K562 (cell line): ENCODE measurements around the gene BOD1L1. TPM values are rescaled to one million over a fixed set of nuclear protein-coding genes. Genes with fewer than 3 reads are reported as not detected.
A peak's percentile ranks its signal among the peaks of the same experiment; 100 is the strongest.

Source experiments
- ETS2 ChIP-seq: IDR thresholded peaks from 2 replicates; pipeline ENCODE4 v1.6.1; 2016; ENCODE audit warnings: borderline replicate concordance, missing genetic modification characterization, mild to moderate bottlenecking, moderate library complexity, missing compliant biosample characterization; ENCODE audit not compliant: poor library complexity, severe bottlenecking
- GABPB1 ChIP-seq: sonication (generic); formaldehyde crosslinking; IDR thresholded peaks from 2 replicates; pipeline ENCODE4 v1.8.0; 2022; ENCODE audit warnings: mild to moderate bottlenecking, missing genetic modification reagents
- HMGN3 ChIP-seq: IDR thresholded peaks from 2 replicates; pipeline ENCODE4 v1.6.1; 2011; ENCODE audit warnings: borderline replicate concordance, low read depth, mild to moderate bottlenecking, mixed read lengths, low read length; ENCODE audit not compliant: insufficient read length; ENCODE audit errors: extremely low read depth
- LEF1 ChIP-seq: fragments of 450-650 bp; IDR thresholded peaks from 2 replicates; pipeline ENCODE4 v1.6.1; 2016; ENCODE audit warnings: mild to moderate bottlenecking
- MEF2A ChIP-seq: IDR thresholded peaks from 2 replicates; pipeline ENCODE4 v1.6.1; 2011; ENCODE audit warnings: low read depth, mild to moderate bottlenecking, low read length, moderate library complexity; ENCODE audit not compliant: control insufficient read depth
- MTF1 ChIP-seq: fragments of 250-450 bp; sonication (Bioruptor Pico); IDR thresholded peaks from 2 replicates; pipeline ENCODE4 v1.9.0; 2021; ENCODE audit warnings: moderate library complexity, mild to moderate bottlenecking, inconsistent platforms, borderline replicate concordance
- NCOA6 ChIP-seq: fragments of 450-650 bp; IDR thresholded peaks from 2 replicates; pipeline ENCODE4 v1.6.1; 2017; ENCODE audit warnings: mild to moderate bottlenecking
- NONO ChIP-seq, 2 experiments: fragments of 200-400 bp in 1 of 2; fragments of 450-650 bp in 1 of 2; formaldehyde crosslinking in 1 of 2; IDR thresholded peaks; 2 replicates each; pipeline ENCODE4 v1.6.1; 2017; ENCODE audit warnings: low read depth in 2 of 2, mild to moderate bottlenecking in 2 of 2, moderate library complexity in 2 of 2, low read length in 1 of 2
- PML ChIP-seq: IDR thresholded peaks from 2 replicates; pipeline ENCODE4 v1.6.1; 2012; ENCODE audit warnings: low read length, inconsistent platforms
- PURB ChIP-seq: sonication (generic); formaldehyde crosslinking; IDR thresholded peaks from 2 replicates; pipeline ENCODE4 v1.9.0; 2021; ENCODE audit warnings: low read depth, mild to moderate bottlenecking, missing genetic modification reagents
- RBM15 ChIP-seq: fragments of 200-400 bp; formaldehyde crosslinking; IDR thresholded peaks from 2 replicates; pipeline ENCODE4 v1.6.1; 2018; ENCODE audit warnings: mild to moderate bottlenecking, low read length, moderate library complexity; ENCODE audit not compliant: insufficient read depth
- SIN3A ChIP-seq, 2 experiments: fragments of 150-350 bp in 1 of 2; IDR thresholded peaks; 2 replicates each; pipeline ENCODE4 v1.6.1; 2011 to 2016; ENCODE audit warnings: borderline replicate concordance in 2 of 2, low read depth in 2 of 2, low read length in 2 of 2, mild to moderate bottlenecking in 2 of 2, moderate library complexity in 2 of 2; ENCODE audit not compliant: control insufficient read depth in 1 of 2
- SIX5 ChIP-seq, 2 experiments: IDR thresholded peaks; 2 replicates each; pipeline ENCODE4 v1.6.1; 2011; ENCODE audit warnings: low read length in 2 of 2, borderline replicate concordance in 1 of 2, low read depth in 1 of 2, mild to moderate bottlenecking in 1 of 2, moderate library complexity in 1 of 2; ENCODE audit not compliant: insufficient read depth in 1 of 2
- SRSF7 ChIP-seq: fragments of 200-400 bp; formaldehyde crosslinking; optimal IDR thresholded peaks from 2 replicates; pipeline ENCODE3; 2017; ENCODE audit warnings: mild to moderate bottlenecking, low read depth, low read length
- YY1 ChIP-seq, 3 experiments: IDR thresholded peaks; 2 replicates each; pipeline ENCODE4 v1.6.1; 2011; ENCODE audit warnings: low read length in 2 of 3, mild to moderate bottlenecking in 2 of 3, moderate library complexity in 2 of 3, borderline replicate concordance in 1 of 3, control low read depth in 1 of 3, low read depth in 1 of 3; ENCODE audit not compliant: insufficient read depth in 3 of 3, insufficient replicate concordance in 2 of 3, control insufficient read depth in 1 of 3, insufficient read length in 1 of 3; ENCODE audit errors: extremely low read depth in 1 of 3
- ZC3H8 ChIP-seq: fragments of 450-650 bp; IDR thresholded peaks from 2 replicates; pipeline ENCODE4 v1.6.1; 2017
- ZNF57 ChIP-seq: fragments of 450-650 bp; formaldehyde crosslinking; IDR thresholded peaks from 2 replicates; pipeline ENCODE4 v1.4.0; 2020; ENCODE audit warnings: mild to moderate bottlenecking, moderate library complexity
- polyA plus RNA-seq, 8 experiments: library from polyadenylated mRNA; depleted of rRNA in 4 of 8; stranded (reverse) in 5 of 8; unstranded in 3 of 8; fragments of >200 nt; fragmentation: Nextera tagmentation in 2 of 8; fragmentation: Illumina TruSeq in 1 of 8; extraction: Ambion mirVana in 2 of 8; extraction: Trizol in 1 of 8; gene quantifications; 2 replicates each; pipeline versions ENCODE4 v1.2.1 to v1.2.3, GENCODE V29; 2011 to 2014; ENCODE audit warnings: inconsistent platforms in 1 of 8, missing spikeins in 1 of 8
- total RNA-seq, 7 experiments: library from RNA; depleted of rRNA in 6 of 7; stranded (reverse); fragments of >200 nt in 6 of 7; fragmentation: Illumina TruSeq in 2 of 7; extraction: Trizol in 2 of 7; gene quantifications; 2 replicates each; pipeline versions ENCODE4 v1.2.1 to v1.2.3, GENCODE V29; 2011 to 2021; ENCODE audit warnings: low replicate concordance in 1 of 7
- TF ChIP-seq, protein P1 (sequence below): sonication (generic); formaldehyde crosslinking; IDR thresholded peaks from 2 replicates; pipeline ENCODE4 v1.9.0; 2022; ENCODE audit warnings: mild to moderate bottlenecking, missing genetic modification reagents
- TF ChIP-seq, protein P2 (sequence below): fragments of 450-650 bp; conservative IDR thresholded peaks from 2 replicates; pipeline ENCODE4 v1.6.1; 2016; ENCODE audit warnings: missing genetic modification characterization, low read depth, mild to moderate bottlenecking, control low read depth, missing compliant biosample characterization
- TF ChIP-seq, protein P3 (sequence below): IDR thresholded peaks from 2 replicates; pipeline ENCODE4 v1.6.1; 2016; ENCODE audit warnings: missing genetic modification characterization, missing compliant biosample characterization
- TF ChIP-seq, protein P4 (sequence below), 3 experiments: fragments of 200-800 bp in 1 of 3; sonication (Bioruptor generic) in 1 of 3; sonication (generic) in 1 of 3; formaldehyde crosslinking in 1 of 3; IDR thresholded peaks; 2 replicates each; pipeline versions ENCODE4 v1.6.1 to v1.8.0; 2016 to 2022; ENCODE audit warnings: mild to moderate bottlenecking in 2 of 3, missing compliant biosample characterization in 2 of 3, missing genetic modification characterization in 2 of 3, missing genetic modification reagents in 1 of 3

The BOD1L1 gene
- total and polyA plus RNA-seq, 9 of the 15 experiments (the other 6 are each of a cell fraction or from before 2014, with no cell fraction given), result 4.8 to 23.2 (median 17.7) TPM

DNA sequence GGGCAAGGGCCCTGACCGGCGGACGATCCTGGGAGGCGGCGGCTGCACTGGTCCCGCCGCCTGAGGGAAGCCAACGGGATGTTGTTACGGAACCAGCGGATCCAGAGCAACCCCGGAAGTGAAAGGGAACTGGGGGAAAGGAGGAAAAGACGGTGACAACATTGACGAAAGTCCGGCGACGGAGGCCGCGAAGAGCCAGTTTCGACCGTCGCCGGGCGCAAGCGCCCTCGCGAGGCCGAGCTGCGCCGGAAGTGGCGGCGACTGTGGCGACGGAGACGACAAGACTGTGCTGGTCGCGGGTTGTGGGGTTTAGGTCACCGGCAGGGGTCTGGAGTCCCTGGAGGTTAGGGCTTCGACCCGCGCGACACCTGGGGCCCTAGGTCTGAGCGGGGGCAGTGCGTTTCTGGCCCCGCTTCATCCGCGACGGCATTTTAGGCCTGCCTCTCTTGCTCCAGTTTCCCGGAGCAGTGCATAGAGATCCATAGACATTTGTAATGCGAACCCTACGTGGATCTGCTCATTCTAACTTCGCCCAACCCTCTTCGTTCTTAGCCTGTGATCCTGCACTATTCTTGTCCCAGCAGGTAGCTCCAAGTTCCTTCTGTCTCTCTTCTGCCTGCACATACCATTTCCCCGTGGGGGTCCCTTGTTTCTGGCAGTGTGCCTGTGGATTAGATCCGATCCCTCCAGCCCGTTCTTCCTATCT, at the start of gene BOD1L1 (continued):
- TF ChIP-seq, protein P1, sequence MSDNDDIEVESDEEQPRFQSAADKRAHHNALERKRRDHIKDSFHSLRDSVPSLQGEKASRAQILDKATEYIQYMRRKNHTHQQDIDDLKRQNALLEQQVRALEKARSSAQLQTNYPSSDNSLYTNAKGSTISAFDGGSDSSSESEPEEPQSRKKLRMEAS (CRISPR knock-in tag), result peak; percentile 44
- TF ChIP-seq ZC3H8, result no peak
- TF ChIP-seq, protein P2, sequence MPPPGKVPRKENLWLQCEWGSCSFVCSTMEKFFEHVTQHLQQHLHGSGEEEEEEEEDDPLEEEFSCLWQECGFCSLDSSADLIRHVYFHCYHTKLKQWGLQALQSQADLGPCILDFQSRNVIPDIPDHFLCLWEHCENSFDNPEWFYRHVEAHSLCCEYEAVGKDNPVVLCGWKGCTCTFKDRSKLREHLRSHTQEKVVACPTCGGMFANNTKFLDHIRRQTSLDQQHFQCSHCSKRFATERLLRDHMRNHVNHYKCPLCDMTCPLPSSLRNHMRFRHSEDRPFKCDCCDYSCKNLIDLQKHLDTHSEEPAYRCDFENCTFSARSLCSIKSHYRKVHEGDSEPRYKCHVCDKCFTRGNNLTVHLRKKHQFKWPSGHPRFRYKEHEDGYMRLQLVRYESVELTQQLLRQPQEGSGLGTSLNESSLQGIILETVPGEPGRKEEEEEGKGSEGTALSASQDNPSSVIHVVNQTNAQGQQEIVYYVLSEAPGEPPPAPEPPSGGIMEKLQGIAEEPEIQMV, result no peak
- TF ChIP-seq ZNF57, result no peak
- peak; percentile 95 for TF ChIP-seq GABPB1 (CRISPR knock-in tag)
- TF ChIP-seq, protein P3, sequence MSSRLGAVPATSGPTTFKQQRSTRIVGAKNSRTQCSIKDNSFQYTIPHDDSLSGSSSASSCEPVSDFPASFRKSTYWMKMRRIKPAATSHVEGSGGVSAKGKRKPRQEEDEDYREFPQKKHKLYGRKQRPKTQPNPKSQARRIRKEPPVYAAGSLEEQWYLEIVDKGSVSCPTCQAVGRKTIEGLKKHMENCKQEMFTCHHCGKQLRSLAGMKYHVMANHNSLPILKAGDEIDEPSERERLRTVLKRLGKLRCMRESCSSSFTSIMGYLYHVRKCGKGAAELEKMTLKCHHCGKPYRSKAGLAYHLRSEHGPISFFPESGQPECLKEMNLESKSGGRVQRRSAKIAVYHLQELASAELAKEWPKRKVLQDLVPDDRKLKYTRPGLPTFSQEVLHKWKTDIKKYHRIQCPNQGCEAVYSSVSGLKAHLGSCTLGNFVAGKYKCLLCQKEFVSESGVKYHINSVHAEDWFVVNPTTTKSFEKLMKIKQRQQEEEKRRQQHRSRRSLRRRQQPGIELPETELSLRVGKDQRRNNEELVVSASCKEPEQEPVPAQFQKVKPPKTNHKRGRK (tag), result no peak
- peak; percentile 59 to 74; a peak in 2 of 4 replicates for TF ChIP-seq SIN3A (IDR thresholded peaks at IDR 0.05; ENCODE audit: borderline replicate concordance in 2 of 2, control insufficient read depth in 1 of 2, low read depth in 2 of 2, low read length in 2 of 2)
- no peak for TF ChIP-seq SRSF7
- peak; percentile 87 for TF ChIP-seq HMGN3
- TF ChIP-seq NONO (IDR thresholded peaks at IDR 0.05; ENCODE audit: low read depth in 2 of 2, low read length in 1 of 2), result peak in 1 of 2 experiments; percentile 62; a peak in 2 of 4 replicates
- TF ChIP-seq YY1 (IDR thresholded peaks at IDR 0.05; ENCODE audit: borderline replicate concordance in 1 of 3, control insufficient read depth in 1 of 3, extremely low read depth in 1 of 3, insufficient read depth in 3 of 3, insufficient read length in 1 of 3, insufficient replicate concordance in 2 of 3, low read depth in 1 of 3, low read length in 2 of 3), result peak in 2 of 3 experiments; percentile 66 to 79
- TF ChIP-seq RBM15, result no peak
- no peak for TF ChIP-seq ETS2
- peak; percentile 38 to 50; a peak in 1 of 4 replicates for TF ChIP-seq SIX5 (IDR thresholded peaks at IDR 0.05; ENCODE audit: borderline replicate concordance in 1 of 2, insufficient read depth in 1 of 2, low read depth in 1 of 2, low read length in 2 of 2)
- no peak for TF ChIP-seq PURB (CRISPR knock-in tag)
- TF ChIP-seq NCOA6, result no peak
- no peak for TF ChIP-seq MTF1 (CRISPR knock-in tag)
- no peak for TF ChIP-seq LEF1
- TF ChIP-seq MEF2A, result peak; percentile 8; the same call in 1 of the 2 replicates
- TF ChIP-seq, protein P4, sequence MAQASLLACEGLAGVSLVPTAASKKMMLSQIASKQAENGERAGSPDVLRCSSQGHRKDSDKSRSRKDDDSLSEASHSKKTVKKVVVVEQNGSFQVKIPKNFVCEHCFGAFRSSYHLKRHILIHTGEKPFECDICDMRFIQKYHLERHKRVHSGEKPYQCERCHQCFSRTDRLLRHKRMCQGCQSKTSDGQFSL (CRISPR knock-in tag; IDR thresholded peaks at IDR 0.05), result no peak
- TF ChIP-seq, protein P4 (tag; IDR thresholded peaks at IDR 0.05), result no peak
- TF ChIP-seq PML, result peak; percentile 52; the same call in 1 of the 2 replicates
